ENCODE measurements around the gene PCDHGB4. TPM values are rescaled to one million over a fixed set of nuclear protein-coding genes. Genes with fewer than 3 reads are reported as not detected.

PCDHGB4 gene
- total and polyA plus RNA-seq, 8 donors = 3.2 to 5.9 (median 4.0) TPM

DNA sequence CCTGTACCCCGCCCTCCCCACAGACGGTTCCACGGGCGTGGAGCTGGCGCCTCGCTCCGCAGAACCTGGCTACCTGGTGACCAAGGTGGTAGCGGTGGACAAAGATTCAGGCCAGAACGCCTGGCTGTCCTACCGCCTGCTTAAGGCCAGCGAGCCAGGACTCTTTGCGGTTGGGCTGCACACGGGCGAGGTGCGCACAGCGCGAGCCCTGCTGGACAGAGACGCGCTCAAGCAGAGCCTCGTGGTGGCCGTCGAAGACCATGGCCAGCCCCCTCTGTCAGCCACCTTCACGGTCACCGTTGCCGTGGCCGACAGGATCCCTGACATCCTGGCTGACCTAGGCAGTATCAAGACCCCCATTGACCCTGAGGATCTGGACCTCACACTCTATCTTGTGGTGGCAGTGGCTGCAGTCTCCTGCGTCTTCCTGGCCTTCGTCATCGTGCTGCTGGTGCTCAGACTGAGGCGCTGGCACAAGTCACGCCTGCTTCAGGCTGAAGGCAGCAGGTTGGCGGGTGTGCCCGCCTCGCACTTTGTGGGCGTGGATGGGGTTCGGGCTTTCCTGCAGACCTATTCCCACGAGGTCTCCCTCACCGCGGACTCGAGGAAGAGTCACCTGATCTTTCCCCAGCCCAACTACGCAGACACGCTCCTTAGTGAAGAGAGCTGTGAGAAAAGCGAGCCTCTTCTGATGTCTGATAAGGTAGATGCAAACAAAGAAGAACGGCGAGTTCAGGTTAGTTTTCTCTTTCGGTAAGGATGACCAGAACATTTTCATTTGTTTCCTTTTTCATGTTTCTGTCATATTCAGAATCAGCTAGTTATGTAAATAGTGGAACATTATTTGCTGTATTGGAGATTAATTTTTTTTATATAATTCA is 21.2 kb upstream of the PCDHGB4 start:
- Histone ChIP-seq H3K4me3 (no peak overlapping the region), H3K27me3 (peaks cover 51 to 99% of the 10 kb centered on the region in 2 donors), H3K9me3 (peaks cover under 1 to 88% of the 10 kb centered on the region in 2 donors), H3K36me3 (no peaks in the 10 kb centered on the region), H3K27ac (no peak overlapping the region), H3K4me1 (no peaks in the 10 kb centered on the region)
- intact Hi-C loops (cut with DNase I) = no loop called here
- ATAC-seq (no peak), DNase-seq (no peak)
- TF ChIP-seq, protein P1, sequence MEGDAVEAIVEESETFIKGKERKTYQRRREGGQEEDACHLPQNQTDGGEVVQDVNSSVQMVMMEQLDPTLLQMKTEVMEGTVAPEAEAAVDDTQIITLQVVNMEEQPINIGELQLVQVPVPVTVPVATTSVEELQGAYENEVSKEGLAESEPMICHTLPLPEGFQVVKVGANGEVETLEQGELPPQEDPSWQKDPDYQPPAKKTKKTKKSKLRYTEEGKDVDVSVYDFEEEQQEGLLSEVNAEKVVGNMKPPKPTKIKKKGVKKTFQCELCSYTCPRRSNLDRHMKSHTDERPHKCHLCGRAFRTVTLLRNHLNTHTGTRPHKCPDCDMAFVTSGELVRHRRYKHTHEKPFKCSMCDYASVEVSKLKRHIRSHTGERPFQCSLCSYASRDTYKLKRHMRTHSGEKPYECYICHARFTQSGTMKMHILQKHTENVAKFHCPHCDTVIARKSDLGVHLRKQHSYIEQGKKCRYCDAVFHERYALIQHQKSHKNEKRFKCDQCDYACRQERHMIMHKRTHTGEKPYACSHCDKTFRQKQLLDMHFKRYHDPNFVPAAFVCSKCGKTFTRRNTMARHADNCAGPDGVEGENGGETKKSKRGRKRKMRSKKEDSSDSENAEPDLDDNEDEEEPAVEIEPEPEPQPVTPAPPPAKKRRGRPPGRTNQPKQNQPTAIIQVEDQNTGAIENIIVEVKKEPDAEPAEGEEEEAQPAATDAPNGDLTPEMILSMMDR (IDR thresholded peaks at IDR 0.05) = no peak

DNA sequence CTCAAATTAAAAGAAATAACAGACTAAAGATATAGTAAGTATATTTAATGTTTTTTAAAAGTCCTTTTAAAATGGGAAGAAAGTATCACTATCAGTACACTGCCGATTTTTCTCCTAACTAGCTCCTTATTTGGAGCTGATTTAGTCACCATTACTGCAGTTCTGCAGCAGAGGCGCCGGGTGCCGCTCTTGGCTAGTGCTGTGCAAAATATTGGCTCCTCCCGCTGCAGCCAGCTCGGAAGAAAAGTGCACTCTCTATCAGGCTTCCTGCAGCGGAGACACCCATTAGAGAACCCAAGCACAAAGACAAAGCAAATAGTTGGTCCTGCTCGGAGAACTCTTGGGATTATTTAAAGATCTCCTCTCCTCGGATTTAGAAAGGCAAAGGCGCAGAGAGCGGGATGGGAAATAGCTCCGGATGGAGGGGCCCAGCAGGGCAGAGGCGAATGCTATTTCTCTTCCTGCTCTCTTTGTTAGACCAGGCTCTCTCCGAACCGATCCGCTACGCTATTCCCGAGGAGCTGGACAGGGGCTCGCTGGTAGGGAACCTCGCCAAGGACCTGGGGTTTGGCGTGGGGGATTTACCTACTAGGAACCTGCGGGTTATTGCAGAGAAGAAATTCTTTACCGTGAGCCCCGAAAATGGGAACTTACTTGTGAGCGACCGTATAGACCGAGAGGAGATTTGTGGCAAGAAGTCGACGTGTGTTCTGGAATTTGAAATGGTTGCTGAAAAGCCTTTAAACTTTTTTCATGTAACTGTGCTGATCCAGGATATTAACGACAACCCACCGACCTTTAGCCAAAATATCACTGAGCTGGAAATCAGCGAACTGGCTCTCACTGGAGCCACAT is 17.3 kb upstream of the PCDHGB4 start, which contains the start of gene PCDHGB3:
Gene PCDHGB3 (plus strand): TSS at position 249 of the 855 bp plus-strand sequence. CDS start 153 bp downstream, at position 402.
- DNase-seq = no peak
- Histone ChIP-seq H3K4me1 (no peaks in the 10 kb centered on the region), H3K9me3 (peaks cover 3 to 87% of the 10 kb centered on the region in 2 donors), H3K27me3 (peaks cover 41 to 99% of the 10 kb centered on the region in 2 donors), H3K27ac (no peak within 1 kb of the TSS), H3K36me3 (no peaks in the 10 kb centered on the region), H3K4me3 (no peak within 1 kb of the TSS)
- intact Hi-C loops (cut with DNase I) = no loop called here
- peak; percentile 54 for ATAC-seq
- TF ChIP-seq, protein P1 (IDR thresholded peaks at IDR 0.05) = no peak

DNA sequence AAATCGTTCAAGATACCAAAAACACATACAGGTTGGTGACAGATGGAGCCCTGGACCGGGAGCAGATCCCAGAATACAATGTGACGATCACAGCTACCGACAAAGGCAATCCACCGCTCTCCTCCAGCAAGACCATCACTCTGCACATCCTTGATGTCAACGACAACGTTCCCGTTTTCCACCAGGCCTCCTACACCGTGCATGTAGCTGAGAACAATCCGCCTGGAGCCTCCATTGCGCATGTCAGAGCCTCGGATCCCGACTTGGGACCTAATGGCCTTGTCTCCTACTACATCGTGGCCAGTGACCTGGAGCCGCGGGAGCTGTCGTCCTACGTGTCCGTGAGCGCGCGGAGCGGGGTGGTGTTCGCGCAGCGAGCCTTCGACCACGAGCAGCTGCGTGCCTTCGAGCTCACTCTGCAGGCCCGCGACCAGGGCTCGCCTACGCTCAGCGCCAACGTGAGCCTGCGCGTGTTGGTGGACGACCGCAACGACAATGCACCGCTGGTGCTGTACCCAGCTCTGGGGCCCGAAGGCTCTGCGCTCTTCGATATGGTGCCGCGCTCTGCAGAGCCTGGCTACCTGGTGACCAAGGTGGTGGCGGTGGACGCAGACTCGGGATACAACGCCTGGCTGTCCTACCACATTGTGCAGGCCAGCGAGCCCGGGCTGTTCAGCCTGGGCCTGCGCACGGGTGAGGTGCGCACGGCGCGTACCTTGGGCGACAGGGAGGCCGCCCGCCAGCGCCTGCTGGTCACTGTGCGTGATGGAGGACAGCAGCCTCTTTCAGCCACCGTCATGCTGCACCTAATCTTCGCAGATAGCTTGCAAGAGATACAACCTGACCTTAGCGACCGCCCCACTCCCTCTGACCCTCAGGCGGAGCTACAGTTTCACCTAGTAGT is 15.7 kb upstream of the PCDHGB4 start:
- Histone ChIP-seq H3K4me3 (no peak overlapping the region), H3K4me1 (no peaks in the 10 kb centered on the region), H3K27ac (no peak overlapping the region), H3K9me3 (peaks cover 3 to 86% of the 10 kb centered on the region in 2 donors), H3K27me3 (peaks cover 27 to 97% of the 10 kb centered on the region in 2 donors), H3K36me3 (no peaks in the 10 kb centered on the region)
- intact Hi-C loops (cut with DNase I) = no loop called here
- DNase-seq (no peak), ATAC-seq (no peak)
- TF ChIP-seq, protein P1 (IDR thresholded peaks at IDR 0.05) = no peak

DNA sequence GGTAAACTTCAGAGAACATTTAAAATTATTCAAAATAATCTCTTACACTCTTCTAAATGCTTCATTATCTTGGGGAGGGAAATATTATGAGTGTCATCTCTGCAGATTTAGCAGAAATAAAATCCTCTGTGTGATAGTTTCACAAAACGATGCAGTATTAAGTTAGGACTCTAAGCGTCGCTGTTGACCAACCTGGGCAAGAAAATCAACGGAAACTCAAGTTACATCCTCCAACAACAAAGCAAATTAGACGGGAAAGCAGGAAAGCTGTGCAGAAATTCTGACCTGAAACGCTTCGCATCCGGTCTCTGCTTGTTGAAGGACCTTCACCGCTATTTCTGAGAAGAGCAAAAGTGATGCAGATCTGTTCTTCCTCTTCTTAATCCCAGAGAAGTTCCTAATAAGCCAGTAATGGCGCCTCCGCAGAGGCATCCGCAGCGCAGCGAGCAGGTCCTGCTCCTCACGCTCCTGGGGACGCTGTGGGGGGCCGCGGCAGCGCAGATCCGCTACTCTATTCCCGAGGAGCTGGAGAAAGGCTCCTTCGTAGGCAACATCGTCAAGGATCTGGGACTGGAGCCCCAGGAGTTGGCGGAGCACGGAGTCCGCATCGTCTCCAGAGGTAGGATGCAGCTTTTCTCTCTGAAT is 13.7 kb upstream of the PCDHGB4 start, which contains the start of gene PCDHGA6:
Gene PCDHGA6 (plus strand): TSS at position 219 of the 645 bp plus-strand sequence. CDS start 193 bp downstream, at position 412.
- Histone ChIP-seq H3K27ac (no peak within 1 kb of the TSS), H3K4me1 (no peaks in the 10 kb centered on the region), H3K27me3 (peaks cover 14 to 95% of the 10 kb centered on the region in 2 donors), H3K4me3 (peak within 1 kb of the TSS in 1 of 2 donors; percentile 2), H3K9me3 (peaks cover 3 to 93% of the 10 kb centered on the region in 2 donors), H3K36me3 (no peaks in the 10 kb centered on the region)
- TF ChIP-seq, protein P1 (IDR thresholded peaks at IDR 0.05) = peak in 1 of 2 donors; percentile 17
- intact Hi-C loops (cut with DNase I) = no loop called here
- DNase-seq (no peak), ATAC-seq (no peak)

Measured in left lung (tissue), 10 donors.